IMR-90 (cell line): Measurements from ENCODE around the gene PBRM1.

Experiments
- CTCF ChIP-seq: conservative IDR thresholded peaks from 2 replicates; pipeline ENCODE4 v1.5.1; 2012; ENCODE audit warnings: mild to moderate bottlenecking, low read depth, low read length, improper control_type of control experiment
- MAFK ChIP-seq: IDR thresholded peaks from 2 replicates; pipeline ENCODE4 v1.6.1; 2012; ENCODE audit warnings: low read depth, low read length, improper control_type of control experiment
- MAZ ChIP-seq: IDR thresholded peaks from 2 replicates; pipeline ENCODE4 v1.6.1; 2012; ENCODE audit warnings: low read depth, mild to moderate bottlenecking, low read length, improper control_type of control experiment, moderate library complexity, borderline replicate concordance
- NFE2L2 ChIP-seq: fragments of 150-350 bp; IDR thresholded peaks from 2 replicates; pipeline ENCODE4 v1.6.1; 2016; ENCODE audit warnings: low read depth, mild to moderate bottlenecking, low read length
- POLR2A ChIP-seq: IDR thresholded peaks from 2 replicates; pipeline ENCODE4 v1.6.1; 2012; ENCODE audit warnings: mild to moderate bottlenecking, low read depth, low read length
- RFX5 ChIP-seq: IDR thresholded peaks from 2 replicates; pipeline ENCODE4 v1.8.0; 2012; ENCODE audit warnings: low read depth, mild to moderate bottlenecking, low read length, moderate library complexity
- SMC3 ChIP-seq: fragments of 150-350 bp; IDR thresholded peaks from 2 replicates; pipeline ENCODE4 v1.6.1; 2016; ENCODE audit warnings: low read depth, mild to moderate bottlenecking, antibody characterized with exemption, low read length, moderate library complexity
- USF2 ChIP-seq: fragments of 150-350 bp; IDR thresholded peaks from 2 replicates; pipeline ENCODE4 v1.6.1; 2017; ENCODE audit warnings: mild to moderate bottlenecking, antibody characterized with exemption, low read length, low read depth

- peak; percentile 10; the same call in 1 of the 2 replicates for TF ChIP-seq CTCF
- no peak for TF ChIP-seq USF2
- TF ChIP-seq POLR2A, result no peak
- TF ChIP-seq NFE2L2, result no peak
- no peak for TF ChIP-seq MAFK
- no peak for TF ChIP-seq SMC3
- no peak for TF ChIP-seq RFX5
- TF ChIP-seq MAZ, result peak; percentile 89; the same call in 1 of the 2 replicates
Observed at GRCh38 chr3:52533623-52534280, 152.0 kb downstream of the PBRM1 start, which contains the start of gene NT5DC2.
